NT2/D1 (cell line): Measurements from ENCODE around the gene ADCY10.

ENCODE experiments used
- DNase-seq: peaks from one replicate; pipeline ENCODE4 v3.0.0-alpha.2; 2011; ENCODE audit warnings: low read depth, low spot score
- H3K27me3 ChIP-seq: 2 replicates; pipeline ENCODE4 v1.6.0; 2011; ENCODE audit warnings: mild to moderate bottlenecking; ENCODE audit not compliant: insufficient read length, insufficient read depth
- H3K36me3 ChIP-seq: 2 replicates; pipeline ENCODE4 v1.6.1; 2011; ENCODE audit warnings: mild to moderate bottlenecking, low read length, mixed read lengths; ENCODE audit not compliant: insufficient read depth, insufficient read length
- H3K4me1 ChIP-seq: 2 replicates; pipeline ENCODE4 v1.5.1; 2011; ENCODE audit not compliant: insufficient read depth, insufficient read length
- H3K4me3 ChIP-seq: 2 replicates; pipeline ENCODE4 v1.5.1; 2011; ENCODE audit warnings: low read depth; ENCODE audit not compliant: insufficient read length
- H3K9ac ChIP-seq: 2 replicates; pipeline ENCODE4 v1.6.0; 2011; ENCODE audit warnings: low read depth; ENCODE audit not compliant: insufficient read length
- H3K9me3 ChIP-seq: 2 replicates; pipeline ENCODE4 v1.5.1; 2011; ENCODE audit warnings: mild to moderate bottlenecking, low read length; ENCODE audit not compliant: insufficient read depth
- SUZ12 ChIP-seq: IDR thresholded peaks from 2 replicates; pipeline ENCODE4 v1.6.1; 2011; ENCODE audit not compliant: insufficient read length, insufficient read depth; ENCODE audit errors: extremely low read depth
- YY1 ChIP-seq: IDR thresholded peaks from 2 replicates; pipeline ENCODE4 v1.6.1; 2011; ENCODE audit not compliant: insufficient read length, insufficient read depth
- ZNF274 ChIP-seq: IDR thresholded peaks from 2 replicates; pipeline ENCODE4 v1.6.1; 2011; ENCODE audit warnings: mild to moderate bottlenecking, low read depth, low read length

The ADCY10 gene

GRCh38 chr1:167782946-167783345 is 131.0 kb downstream of the ADCY10 start:
- H3K9ac ChIP-seq = no peak overlapping the region
- DNase-seq = no peak
- TF ChIP-seq YY1 = no peak
- TF ChIP-seq ZNF274 = no peak
- no peak for TF ChIP-seq SUZ12
- no peak overlapping the region for H3K4me3 ChIP-seq
- H3K36me3 ChIP-seq = peaks cover 45% of the 10 kb centered on the region
- H3K9me3 ChIP-seq = 0 out of 2 replicates have a peak, but pooled peaks cover 5% of the 10 kb centered on the region
- no peaks in the 10 kb centered on the region for H3K27me3 ChIP-seq
- no peaks in the 10 kb centered on the region for H3K4me1 ChIP-seq

DNA sequence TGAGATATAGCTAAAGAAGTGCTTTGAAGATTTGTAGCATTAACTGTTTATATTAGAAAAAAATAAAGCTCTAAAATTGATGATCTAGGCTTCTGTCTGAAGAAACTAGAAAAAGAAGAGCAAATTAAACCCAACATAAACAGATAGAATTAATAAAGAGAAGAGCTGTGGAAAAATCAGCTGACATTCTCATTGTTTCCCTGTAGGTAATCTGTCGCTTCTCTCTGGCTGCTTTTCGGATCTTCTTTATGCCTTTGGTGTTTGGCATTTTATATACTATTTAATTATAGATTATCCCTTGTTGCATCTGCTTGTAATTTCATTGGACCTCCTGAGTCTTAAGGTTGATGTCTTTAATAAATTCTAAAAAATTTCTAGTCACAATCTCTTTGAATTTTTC is 132.4 kb downstream of the ADCY10 start:
- H3K4me3 ChIP-seq = no peak overlapping the region
- H3K9me3 ChIP-seq = 0 out of 2 replicates have a peak, but pooled peaks cover 5% of the 10 kb centered on the region
- no peak overlapping the region for H3K9ac ChIP-seq
- H3K4me1 ChIP-seq = no peaks in the 10 kb centered on the region
- H3K27me3 ChIP-seq = no peaks in the 10 kb centered on the region
- peaks cover 42% of the 10 kb centered on the region for H3K36me3 ChIP-seq
- TF ChIP-seq YY1 (no peak), SUZ12 (no peak), ZNF274 (no peak)
- DNase-seq = no peak

- TF ChIP-seq ZNF274 (no peak), YY1 (no peak), SUZ12 (no peak)
- H3K27me3 ChIP-seq = peaks cover 3% of the 10 kb centered on the region
- peaks cover 63% of the 10 kb centered on the region for H3K36me3 ChIP-seq
- H3K9ac ChIP-seq = no peak overlapping the region
- H3K4me3 ChIP-seq = no peak overlapping the region
- DNase-seq = no peak
- H3K9me3 ChIP-seq = 0 out of 2 replicates have a peak, but pooled peaks cover 5% of the 10 kb centered on the region
- no peaks in the 10 kb centered on the region for H3K4me1 ChIP-seq
These were observed 136.7 kb downstream of the ADCY10 start for GRCh38 chr1:167777269-167777650.

DNA sequence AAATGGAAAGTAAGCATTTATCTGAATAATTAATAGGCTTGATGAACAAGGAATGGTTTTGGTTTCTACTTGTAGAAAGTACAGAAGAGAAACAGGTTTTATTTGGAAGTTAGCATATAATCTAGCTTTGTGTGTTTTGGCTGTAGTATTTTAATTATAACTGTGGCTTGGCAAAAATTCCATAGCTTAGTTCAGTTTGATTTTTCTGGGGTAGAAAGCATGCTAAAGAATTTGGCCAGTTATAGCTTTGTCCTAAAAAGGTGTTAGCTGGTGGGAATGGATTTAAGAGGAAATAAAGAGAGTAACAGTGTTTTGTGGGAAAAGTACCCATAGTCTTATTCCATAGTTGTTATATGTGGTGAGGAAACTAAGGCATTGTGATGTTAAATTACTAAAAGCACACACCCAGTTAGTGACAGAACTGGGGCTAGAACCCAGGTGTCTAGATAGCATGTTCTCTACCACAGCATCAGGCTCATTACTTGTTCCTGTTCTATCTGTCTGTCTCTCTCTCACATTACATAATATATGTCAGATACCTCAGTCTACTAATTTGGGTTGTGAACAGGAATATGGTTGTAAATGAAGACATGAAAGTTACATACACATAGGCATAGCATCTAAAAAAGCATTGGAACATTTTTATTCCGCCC is 137.2 kb downstream of the ADCY10 start:
- Histone ChIP-seq H3K4me1 (no peaks in the 10 kb centered on the region), H3K9ac (no peak overlapping the region), H3K27me3 (peaks cover 6% of the 10 kb centered on the region), H3K4me3 (no peak overlapping the region), H3K9me3 (peaks cover 7% of the 10 kb centered on the region; the same call in 1 of the 2 replicates), H3K36me3 (peaks cover 68% of the 10 kb centered on the region)
- DNase-seq = no peak
- TF ChIP-seq SUZ12 (no peak), YY1 (no peak), ZNF274 (no peak)

- H3K9ac ChIP-seq = no peak overlapping the region
- H3K27me3 ChIP-seq = peaks cover 6% of the 10 kb centered on the region
- no peaks in the 10 kb centered on the region for H3K4me1 ChIP-seq
- DNase-seq = no peak
- H3K36me3 ChIP-seq = peaks cover 70% of the 10 kb centered on the region
- peaks cover 9% of the 10 kb centered on the region; the same call in 1 of the 2 replicates for H3K9me3 ChIP-seq
- no peak for TF ChIP-seq YY1
- no peak for TF ChIP-seq ZNF274
- TF ChIP-seq SUZ12 = no peak
- H3K4me3 ChIP-seq = no peak overlapping the region
These were observed 137.8 kb downstream of the ADCY10 start for GRCh38 chr1:167776151-167776550.

DNA sequence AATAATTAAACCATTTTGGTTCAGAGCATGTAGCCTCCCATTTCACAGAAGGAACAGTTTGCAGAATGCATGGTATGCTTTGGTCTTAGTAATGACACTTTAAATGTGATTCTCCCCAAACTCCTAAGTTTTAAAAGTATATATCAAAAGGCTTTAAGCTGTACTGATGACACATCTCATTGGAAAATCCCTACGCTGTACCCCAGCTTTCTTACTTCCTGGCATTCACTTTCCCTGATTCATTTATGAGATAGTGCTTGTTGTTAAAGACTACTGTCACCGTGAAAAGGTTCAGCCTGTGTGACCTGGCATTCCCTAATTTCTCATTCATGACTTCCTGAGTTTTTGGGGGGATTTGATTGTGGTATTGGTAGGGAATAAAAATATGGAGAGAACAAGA is 138.8 kb downstream of the ADCY10 start:
- no peak for DNase-seq
- Histone ChIP-seq H3K9me3 (peaks cover 7% of the 10 kb centered on the region; the same call in 1 of the 2 replicates), H3K27me3 (peaks cover 6% of the 10 kb centered on the region), H3K4me1 (no peaks in the 10 kb centered on the region), H3K9ac (no peak overlapping the region), H3K36me3 (peaks cover 70% of the 10 kb centered on the region), H3K4me3 (no peak overlapping the region)
- no peak for TF ChIP-seq YY1
- TF ChIP-seq SUZ12 = no peak
- TF ChIP-seq ZNF274 = no peak

DNA sequence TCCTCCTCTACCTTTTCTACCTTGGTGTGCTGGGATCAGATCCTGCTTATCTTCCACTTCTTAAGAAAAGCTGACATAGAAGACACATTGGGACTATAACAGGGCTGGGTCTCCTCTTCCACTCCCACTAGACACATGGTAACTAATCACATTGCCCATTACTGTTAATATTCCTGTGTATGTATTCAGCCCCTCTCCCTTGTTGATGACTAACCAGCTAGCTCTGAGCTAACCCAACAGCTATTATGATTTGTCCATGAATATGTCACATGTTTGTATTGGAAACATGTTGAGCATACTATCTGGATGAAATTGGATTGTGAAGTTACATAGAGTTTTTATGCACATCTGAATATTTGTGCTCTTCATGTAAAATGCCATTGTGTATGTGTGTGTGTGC is 139.2 kb downstream of the ADCY10 start:
- TF ChIP-seq SUZ12 (no peak), ZNF274 (no peak), YY1 (no peak)
- DNase-seq = no peak
- Histone ChIP-seq H3K36me3 (peaks cover 75% of the 10 kb centered on the region), H3K4me1 (peaks cover 3% of the 10 kb centered on the region), H3K9ac (no peak overlapping the region), H3K4me3 (no peak overlapping the region), H3K9me3 (peaks cover 7% of the 10 kb centered on the region; the same call in 1 of the 2 replicates), H3K27me3 (peaks cover 7% of the 10 kb centered on the region)
